K562 (cell line): Measurements from ENCODE around the gene AHI1. TPM values are rescaled to one million over a fixed set of nuclear protein-coding genes. Genes with fewer than 3 reads are reported as not detected.
A peak's percentile ranks its signal among the peaks of the same experiment; 100 is the strongest.

Experiments used
- HSF4 ChIP-seq: fragments of 250-450 bp; sonication (Bioruptor Pico); IDR thresholded peaks from 2 replicates; pipeline ENCODE4 v2.1.2; 2022; ENCODE audit warnings: mild to moderate bottlenecking, moderate library complexity, borderline replicate concordance
- NUFIP1 ChIP-seq: fragments of 450-650 bp; IDR thresholded peaks from 2 replicates; pipeline ENCODE4 v1.6.1; 2018; ENCODE audit not compliant: partially characterized antibody
- RBM39 ChIP-seq: fragments of 200-400 bp; formaldehyde crosslinking; optimal IDR thresholded peaks from 2 replicates; pipeline ENCODE3; 2018; ENCODE audit warnings: low read depth, low read length
- SIX5 ChIP-seq, 2 experiments: IDR thresholded peaks; 2 replicates each; pipeline ENCODE4 v1.6.1; 2011; ENCODE audit warnings: low read length in 2 of 2, borderline replicate concordance in 1 of 2, low read depth in 1 of 2, mild to moderate bottlenecking in 1 of 2, moderate library complexity in 1 of 2; ENCODE audit not compliant: insufficient read depth in 1 of 2
- TAF1 ChIP-seq: IDR thresholded peaks from 2 replicates; pipeline ENCODE4 v1.6.1; 2011; ENCODE audit warnings: mild to moderate bottlenecking, low read length, moderate library complexity; ENCODE audit not compliant: insufficient read depth, control insufficient read depth, severe bottlenecking; ENCODE audit errors: extremely low read depth
- TOE1 ChIP-seq, 2 experiments: fragments of 450-650 bp in 1 of 2; sonication (generic) in 1 of 2; formaldehyde crosslinking in 1 of 2; IDR thresholded peaks; 2 replicates each; pipeline versions ENCODE4 v1.7.1 to v1.8.0; 2016 to 2022; ENCODE audit warnings: borderline replicate concordance in 2 of 2, mild to moderate bottlenecking in 2 of 2, antibody characterized with exemption in 1 of 2, inconsistent platforms in 1 of 2, low read depth in 1 of 2, missing genetic modification reagents in 1 of 2, moderate library complexity in 1 of 2
- ZNF232 ChIP-seq: sonication (generic); formaldehyde crosslinking; IDR thresholded peaks from 2 replicates; pipeline ENCODE4 v1.8.0; 2022; ENCODE audit warnings: mild to moderate bottlenecking, missing genetic modification reagents
- polyA plus RNA-seq, 8 experiments: library from polyadenylated mRNA; depleted of rRNA in 4 of 8; stranded (reverse) in 5 of 8; unstranded in 3 of 8; fragments of >200 nt; fragmentation: Nextera tagmentation in 2 of 8; fragmentation: Illumina TruSeq in 1 of 8; extraction: Ambion mirVana in 2 of 8; extraction: Trizol in 1 of 8; gene quantifications; 2 replicates each; pipeline versions ENCODE4 v1.2.1 to v1.2.3, GENCODE V29; 2011 to 2014; ENCODE audit warnings: inconsistent platforms in 1 of 8, missing spikeins in 1 of 8
- total RNA-seq, 7 experiments: library from RNA; depleted of rRNA in 6 of 7; stranded (reverse); fragments of >200 nt in 6 of 7; fragmentation: Illumina TruSeq in 2 of 7; extraction: Trizol in 2 of 7; gene quantifications; 2 replicates each; pipeline versions ENCODE4 v1.2.1 to v1.2.3, GENCODE V29; 2011 to 2021; ENCODE audit warnings: low replicate concordance in 1 of 7
- TF ChIP-seq, protein P1 (sequence below): fragments of 200-800 bp; sonication (Bioruptor generic); IDR thresholded peaks from 2 replicates; pipeline ENCODE4 v1.6.1; 2017; ENCODE audit warnings: missing genetic modification characterization, missing compliant biosample characterization
- TF ChIP-seq, protein P2 (sequence below): fragments of 450-650 bp; IDR thresholded peaks from 2 replicates; pipeline ENCODE4 v1.6.1; 2017; ENCODE audit warnings: antibody characterized with exemption
- TF ChIP-seq, protein P3 (sequence below): sonication (generic); formaldehyde crosslinking; IDR thresholded peaks from 2 replicates; pipeline ENCODE4 v1.8.1; 2022; ENCODE audit warnings: missing genetic modification reagents

AHI1 gene
- total and polyA plus RNA-seq, 9 of the 15 experiments (the other 6 are each of a cell fraction or from before 2014, with no cell fraction given), result 24.7 to 54.9 (median 32.2) TPM

DNA sequence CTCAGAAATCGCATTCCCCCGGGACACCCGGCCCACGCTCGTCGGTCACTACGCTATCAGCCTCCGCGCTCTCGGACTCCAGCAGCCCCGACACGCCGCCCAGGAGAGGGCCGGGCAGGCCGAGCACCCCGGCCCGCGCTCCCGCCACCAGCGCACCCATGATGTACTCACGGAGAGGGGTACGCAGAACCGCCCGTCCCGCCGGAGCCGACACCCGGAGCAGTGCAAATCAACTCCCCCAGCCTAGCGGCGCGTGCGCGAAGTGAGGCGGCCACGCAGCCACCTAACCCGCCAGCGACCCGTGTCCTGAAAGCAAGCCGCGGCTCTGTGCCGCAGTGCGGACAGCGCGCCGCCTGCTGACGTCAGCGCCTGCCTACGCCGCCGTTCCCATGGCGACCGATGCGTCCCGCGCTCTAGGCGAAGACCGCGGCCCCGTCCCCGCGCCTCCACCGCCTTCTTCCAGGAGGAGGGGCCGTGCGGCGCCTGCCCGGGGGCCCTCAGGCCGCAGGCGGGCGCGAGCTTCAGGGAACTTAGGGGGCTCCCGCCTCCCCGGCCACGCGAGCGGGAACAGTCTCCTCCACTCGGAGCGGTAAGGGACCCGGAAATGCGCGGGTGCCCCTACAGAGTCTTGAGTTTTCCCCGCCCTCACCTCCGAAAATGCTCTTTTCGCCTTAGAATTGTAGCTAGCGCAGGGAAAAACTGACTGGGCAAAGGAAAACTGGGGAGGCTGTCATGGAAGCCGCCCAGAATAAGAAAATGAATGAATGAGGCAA is at the start of gene AHI1 (continued):
- TF ChIP-seq, protein P1, sequence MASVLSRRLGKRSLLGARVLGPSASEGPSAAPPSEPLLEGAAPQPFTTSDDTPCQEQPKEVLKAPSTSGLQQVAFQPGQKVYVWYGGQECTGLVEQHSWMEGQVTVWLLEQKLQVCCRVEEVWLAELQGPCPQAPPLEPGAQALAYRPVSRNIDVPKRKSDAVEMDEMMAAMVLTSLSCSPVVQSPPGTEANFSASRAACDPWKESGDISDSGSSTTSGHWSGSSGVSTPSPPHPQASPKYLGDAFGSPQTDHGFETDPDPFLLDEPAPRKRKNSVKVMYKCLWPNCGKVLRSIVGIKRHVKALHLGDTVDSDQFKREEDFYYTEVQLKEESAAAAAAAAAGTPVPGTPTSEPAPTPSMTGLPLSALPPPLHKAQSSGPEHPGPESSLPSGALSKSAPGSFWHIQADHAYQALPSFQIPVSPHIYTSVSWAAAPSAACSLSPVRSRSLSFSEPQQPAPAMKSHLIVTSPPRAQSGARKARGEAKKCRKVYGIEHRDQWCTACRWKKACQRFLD (CRISPR knock-in tag), result peak; percentile 77; the same call in 1 of the 2 replicates
- TF ChIP-seq HSF4 (CRISPR knock-in tag), result no peak
- TF ChIP-seq, protein P2, sequence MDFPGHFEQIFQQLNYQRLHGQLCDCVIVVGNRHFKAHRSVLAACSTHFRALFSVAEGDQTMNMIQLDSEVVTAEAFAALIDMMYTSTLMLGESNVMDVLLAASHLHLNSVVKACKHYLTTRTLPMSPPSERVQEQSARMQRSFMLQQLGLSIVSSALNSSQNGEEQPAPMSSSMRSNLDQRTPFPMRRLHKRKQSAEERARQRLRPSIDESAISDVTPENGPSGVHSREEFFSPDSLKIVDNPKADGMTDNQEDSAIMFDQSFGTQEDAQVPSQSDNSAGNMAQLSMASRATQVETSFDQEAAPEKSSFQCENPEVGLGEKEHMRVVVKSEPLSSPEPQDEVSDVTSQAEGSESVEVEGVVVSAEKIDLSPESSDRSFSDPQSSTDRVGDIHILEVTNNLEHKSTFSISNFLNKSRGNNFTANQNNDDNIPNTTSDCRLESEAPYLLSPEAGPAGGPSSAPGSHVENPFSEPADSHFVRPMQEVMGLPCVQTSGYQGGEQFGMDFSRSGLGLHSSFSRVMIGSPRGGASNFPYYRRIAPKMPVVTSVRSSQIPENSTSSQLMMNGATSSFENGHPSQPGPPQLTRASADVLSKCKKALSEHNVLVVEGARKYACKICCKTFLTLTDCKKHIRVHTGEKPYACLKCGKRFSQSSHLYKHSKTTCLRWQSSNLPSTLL, result no peak
- TF ChIP-seq TAF1, result peak; percentile 91
- TF ChIP-seq, protein P3, sequence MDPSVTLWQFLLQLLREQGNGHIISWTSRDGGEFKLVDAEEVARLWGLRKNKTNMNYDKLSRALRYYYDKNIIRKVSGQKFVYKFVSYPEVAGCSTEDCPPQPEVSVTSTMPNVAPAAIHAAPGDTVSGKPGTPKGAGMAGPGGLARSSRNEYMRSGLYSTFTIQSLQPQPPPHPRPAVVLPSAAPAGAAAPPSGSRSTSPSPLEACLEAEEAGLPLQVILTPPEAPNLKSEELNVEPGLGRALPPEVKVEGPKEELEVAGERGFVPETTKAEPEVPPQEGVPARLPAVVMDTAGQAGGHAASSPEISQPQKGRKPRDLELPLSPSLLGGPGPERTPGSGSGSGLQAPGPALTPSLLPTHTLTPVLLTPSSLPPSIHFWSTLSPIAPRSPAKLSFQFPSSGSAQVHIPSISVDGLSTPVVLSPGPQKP (CRISPR knock-in tag), result no peak
- no peak for TF ChIP-seq NUFIP1
- TF ChIP-seq RBM39, result no peak
- peak; percentile 40; the same call in 1 of the 2 replicates for TF ChIP-seq TOE1 (IDR thresholded peaks at IDR 0.05; ENCODE audit: borderline replicate concordance)
- peak; percentile 88 for TF ChIP-seq TOE1 (CRISPR knock-in tag; IDR thresholded peaks at IDR 0.05; ENCODE audit: borderline replicate concordance, low read depth)
- TF ChIP-seq SIX5 (IDR thresholded peaks at IDR 0.05; ENCODE audit: borderline replicate concordance in 1 of 2, insufficient read depth in 1 of 2, low read depth in 1 of 2, low read length in 2 of 2), result no peak; a peak in 1 of 4 replicates
- TF ChIP-seq ZNF232 (CRISPR knock-in tag), result peak; percentile 89; the same call in 1 of the 2 replicates
